H1 (cell line): Measurements from ENCODE around the gene CLASP2. TPM values are rescaled to one million over a fixed set of nuclear protein-coding genes. Genes with fewer than 3 reads are reported as not detected.

Source experiments
- CTCF ChIA-PET: fragments of 300-600 bp; sonication (Branson Sonifier 250); formaldehyde crosslinking; loops from one replicate; lab custom pipeline; 2021; ENCODE audit not compliant: partially characterized antibody; lab: Charles Lee
- POLR2A ChIA-PET: fragments of 300-600 bp; sonication (Branson Sonifier 250); formaldehyde crosslinking; loops from one replicate; lab custom pipeline; 2021; ENCODE audit warnings: inconsistent platforms; ENCODE audit not compliant: partially characterized antibody; lab: Charles Lee
- DNase-seq, 2 experiments: peaks; one replicate each; pipeline versions ENCODE4 v3.0.0 to v3.0.0-alpha.2; 2010 to 2022; ENCODE audit warnings: low spot score in 2 of 2, low read depth in 1 of 2, mixed read lengths in 1 of 2
- FAIRE-seq: peaks from 2 replicates; lab custom pipeline; 2011; peaks lifted over from hg19 to GRCh38; lab: Jason Lieb, UNC
- H2AFZ ChIP-seq: 2 replicates; pipeline ENCODE4 v1.8.1; 2012; ENCODE audit warnings: low read length, inconsistent platforms
- H2AK5ac ChIP-seq: 2 replicates; pipeline ENCODE4 v1.6.1; 2013; ENCODE audit warnings: low read depth, low read length
- H2BK120ac ChIP-seq: replicated peaks from 2 replicates; pipeline ENCODE3; 2013; ENCODE audit warnings: low read depth, low read length, inconsistent platforms
- H2BK12ac ChIP-seq: 2 replicates; pipeline ENCODE4 v1.6.1; 2013; ENCODE audit warnings: low read depth, low read length
- H2BK15ac ChIP-seq: 2 replicates; pipeline ENCODE4 v1.6.1; 2013; ENCODE audit warnings: low read length
- H2BK20ac ChIP-seq: 2 replicates; pipeline ENCODE4 v1.6.1; 2013; ENCODE audit warnings: low read length
- H2BK5ac ChIP-seq: 2 replicates; pipeline ENCODE4 v1.6.1; 2013; ENCODE audit warnings: low read depth, low read length
- H3K14ac ChIP-seq: 2 replicates; pipeline ENCODE4 v1.6.1; 2013; ENCODE audit warnings: inconsistent platforms; ENCODE audit not compliant: insufficient read length
- H3K18ac ChIP-seq: 2 replicates; pipeline ENCODE4 v1.6.1; 2013; ENCODE audit warnings: low read length; ENCODE audit errors: extremely low read depth
- H3K23ac ChIP-seq: 2 replicates; pipeline ENCODE4 v1.6.1; 2013; ENCODE audit warnings: inconsistent platforms; ENCODE audit not compliant: insufficient read length
- H3K23me2 ChIP-seq: 2 replicates; pipeline ENCODE4 v1.6.1; 2013; ENCODE audit warnings: low read depth, low read length
- H3K27ac ChIP-seq: 2 replicates; pipeline ENCODE4 v1.6.1; 2011; ENCODE audit warnings: low read depth, low read length, inconsistent platforms
- H3K27me3 ChIP-seq, 4 experiments: replicated peaks in 1 of 4; 1 replicate in 1 of 4; 2 replicates in 3 of 4; pipeline versions ENCODE4 v1.6.1 to v1.8.1; 2011 to 2013; ENCODE audit warnings: low read length in 3 of 4, mild to moderate bottlenecking in 3 of 4, inconsistent platforms in 2 of 4, mixed read lengths in 2 of 4, moderate library complexity in 1 of 4; ENCODE audit not compliant: control insufficient read depth in 3 of 4, insufficient read depth in 3 of 4; ENCODE audit errors: extremely low read depth in 1 of 4
- H3K36me3 ChIP-seq, 4 experiments: 2 replicates each; pipeline versions ENCODE4 v1.6.1 to v1.8.1; 2011 to 2013; ENCODE audit warnings: mild to moderate bottlenecking in 4 of 4, low read length in 3 of 4, moderate library complexity in 2 of 4, control low read depth in 1 of 4, inconsistent platforms in 1 of 4; ENCODE audit not compliant: insufficient read depth in 4 of 4, control insufficient read depth in 2 of 4
- H3K4ac ChIP-seq: replicated peaks from 2 replicates; pipeline ENCODE3; 2013; ENCODE audit warnings: low read length, low read depth, mixed read lengths, inconsistent platforms; ENCODE audit not compliant: insufficient read length
- H3K4me1 ChIP-seq, 4 experiments: replicated peaks in 1 of 4; 1 replicate in 1 of 4; 2 replicates in 3 of 4; pipeline versions ENCODE4 v1.6.1 to v1.8.1; 2011 to 2013; ENCODE audit warnings: low read length in 3 of 4, inconsistent platforms in 2 of 4, mixed read lengths in 1 of 4; ENCODE audit not compliant: insufficient read depth in 4 of 4, control insufficient read depth in 3 of 4
- H3K4me2 ChIP-seq, 2 experiments: 2 replicates each; pipeline versions ENCODE4 v1.6.1 to v1.8.1; 2011 to 2013; ENCODE audit warnings: low read depth in 2 of 2, low read length in 2 of 2, control low read depth in 1 of 2, inconsistent platforms in 1 of 2, mild to moderate bottlenecking in 1 of 2; ENCODE audit not compliant: insufficient read depth in 1 of 2
- H3K4me3 ChIP-seq, 4 experiments: fragments of 200-600, 300-600 bp in 1 of 4; sonication (generic), shearing (Covaris generic), sonication (Bioruptor Twin) in 1 of 4; 2 replicates each; pipeline versions ENCODE4 v1.5.1 to v1.8.1; 2011 to 2016; ENCODE audit warnings: low read length in 4 of 4, low read depth in 3 of 4, control low read depth in 2 of 4, inconsistent platforms in 2 of 4, mild to moderate bottlenecking in 2 of 4, mixed read lengths in 1 of 4, moderate library complexity in 1 of 4; ENCODE audit not compliant: insufficient read depth in 2 of 4; ENCODE audit errors: extremely low read depth in 1 of 4
- H3K56ac ChIP-seq: replicated peaks from 2 replicates; pipeline ENCODE3; 2013; ENCODE audit warnings: low read depth, mild to moderate bottlenecking, mixed read lengths, low read length, inconsistent platforms; ENCODE audit not compliant: insufficient read length
- H3K79me1 ChIP-seq: 2 replicates; pipeline ENCODE4 v1.6.1; 2013; ENCODE audit warnings: low read depth, low read length, control low read depth
- H3K79me2 ChIP-seq, 2 experiments: 2 replicates each; pipeline versions ENCODE4 v1.6.1 to v1.8.1; 2012 to 2013; ENCODE audit warnings: low read length in 2 of 2, mild to moderate bottlenecking in 2 of 2, inconsistent platforms in 1 of 2; ENCODE audit not compliant: insufficient read depth in 2 of 2, control insufficient read depth in 1 of 2
- H3K9ac ChIP-seq, 4 experiments: replicated peaks in 1 of 4; 1 replicate in 1 of 4; 2 replicates in 3 of 4; pipeline versions ENCODE4 v1.6.1 to v1.8.1; 2011 to 2013; ENCODE audit warnings: low read depth in 3 of 4, low read length in 3 of 4, control low read depth in 2 of 4, mild to moderate bottlenecking in 2 of 4, moderate library complexity in 2 of 4, inconsistent platforms in 1 of 4; ENCODE audit errors: extremely low read depth in 1 of 4
- H3K9me3 ChIP-seq, 2 experiments: 2 replicates each; pipeline versions ENCODE4 v1.6.1 to v1.8.1; 2012 to 2013; ENCODE audit warnings: mild to moderate bottlenecking in 2 of 2, moderate library complexity in 2 of 2, control low read depth in 1 of 2, inconsistent platforms in 1 of 2, low read depth in 1 of 2, low read length in 1 of 2, mixed read lengths in 1 of 2; ENCODE audit not compliant: insufficient read depth in 2 of 2
- H4K20me1 ChIP-seq, 2 experiments: replicated peaks in 1 of 2; 2 replicates each; pipeline versions ENCODE3 to v1.8.1; 2011 to 2013; ENCODE audit warnings: inconsistent platforms in 2 of 2, low read length in 2 of 2, mild to moderate bottlenecking in 1 of 2; ENCODE audit not compliant: insufficient read depth in 2 of 2, control insufficient read depth in 1 of 2
- H4K5ac ChIP-seq: 2 replicates; pipeline ENCODE4 v1.6.1; 2013; ENCODE audit warnings: low read length, low read depth, mixed read lengths, inconsistent platforms; ENCODE audit not compliant: insufficient read length
- H4K8ac ChIP-seq: 2 replicates; pipeline ENCODE4 v1.8.0; 2013; ENCODE audit warnings: mild to moderate bottlenecking, moderate library complexity, low read length, inconsistent platforms; ENCODE audit not compliant: insufficient read depth; ENCODE audit errors: extremely low read depth
- H4K91ac ChIP-seq: replicated peaks from 2 replicates; pipeline ENCODE3; 2013; ENCODE audit warnings: low read length, mixed read lengths, inconsistent platforms; ENCODE audit not compliant: insufficient read length
- BACH1 ChIP-seq: IDR thresholded peaks from 2 replicates; pipeline ENCODE4 v1.6.1; 2012; ENCODE audit warnings: low read length, improper control_type of control experiment
- BCL11A ChIP-seq, 2 experiments: IDR thresholded peaks; one replicate each; pipeline ENCODE4 v1.6.1; 2011; ENCODE audit warnings: low read depth in 2 of 2, low read length in 2 of 2, mild to moderate bottlenecking in 2 of 2
- EP300 ChIP-seq, 2 experiments: IDR thresholded peaks; 1 replicate in 1 of 2; 2 replicates in 1 of 2; pipeline ENCODE4 v1.6.1; 2011 to 2012; ENCODE audit warnings: low read depth in 2 of 2, low read length in 2 of 2, mild to moderate bottlenecking in 2 of 2, borderline replicate concordance in 1 of 2, inconsistent platforms in 1 of 2, moderate library complexity in 1 of 2
- ZNF274 ChIP-seq: IDR thresholded peaks from 2 replicates; pipeline ENCODE4 v1.7.0; 2012; ENCODE audit warnings: low read length, borderline replicate concordance; ENCODE audit errors: extremely low read depth
- WGBS, 2 experiments: shearing (Covaris generic) in 1 of 2; methylation state at CpG; one replicate each; pipeline versions ENCODE4 v1.1.6 to v1.1.7; 2013 to 2015; ENCODE audit warnings: low lambda C conversion rate in 2 of 2, mixed read lengths in 2 of 2, inconsistent platforms in 1 of 2, low coverage in 1 of 2, missing lambda C conversion rate in 1 of 2; ENCODE audit not compliant: insufficient replicate concordance in 2 of 2, insufficient coverage in 1 of 2, insufficient read length in 1 of 2; ENCODE audit errors: extremely low coverage in 1 of 2, missing lambda C conversion rate in 1 of 2; 5-methylcytosine and 5-hydroxymethylcytosine counted together
- polyA plus RNA-seq, 7 experiments: library from polyadenylated mRNA; depleted of rRNA in 3 of 7; stranded (reverse) in 5 of 7; unstranded in 2 of 7; fragments of >200 nt in 5 of 7; fragments of 200-250 nt in 2 of 7; gene quantifications; 1 replicate in 5 of 7; 2 replicates in 1 of 7; 4 replicates in 1 of 7; pipeline versions ENCODE4 v1.2.1 to v1.2.3, GENCODE V29; 2011 to 2013; ENCODE audit warnings: missing spikeins in 2 of 7, mixed read lengths in 2 of 7
- total RNA-seq: library from RNA; stranded (reverse); fragmentation: NEBNext Ultra II Directional; extraction: Animal tissue kit (Norgen Biotek cat#: 25700); gene quantifications from 2 replicates; pipeline ENCODE4 v1.2.1, GENCODE V29; 2021
- TF ChIP-seq, protein P1 (sequence below): IDR thresholded peaks from 2 replicates; pipeline ENCODE4 v1.6.1; 2012; ENCODE audit warnings: low read length, inconsistent platforms

CLASP2 gene
- total and polyA plus RNA-seq, 2 of the 8 experiments (the other 6 are each of a cell fraction or from before 2014, with no cell fraction given) = 21.7 to 58.0 TPM

DNA sequence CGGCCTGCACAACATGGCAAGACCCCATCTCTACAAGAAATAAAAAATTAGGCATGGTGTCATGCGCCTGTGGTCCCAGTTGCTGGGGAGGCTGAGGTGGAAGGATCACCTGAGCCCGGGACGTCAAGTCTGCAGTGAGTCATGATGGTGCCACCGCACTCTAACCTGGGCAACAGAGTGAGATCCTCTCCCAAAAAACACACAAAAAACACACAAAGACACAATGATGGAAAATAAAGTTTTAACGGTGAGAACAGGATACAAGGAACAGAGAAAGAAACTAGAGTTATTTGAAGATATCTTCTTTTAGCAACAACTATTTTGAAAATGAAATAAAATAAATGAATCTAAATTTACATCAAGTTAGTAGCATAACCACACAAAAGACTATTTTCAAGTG is 12.0 kb downstream of the CLASP2 start:
- H3K36me3 ChIP-seq = peaks cover 0 to 5% (median 2%) of the 10 kb centered on the region in 4 experiments; a peak in 2 of 8 replicates
- no peaks in the 10 kb centered on the region for H3K79me1 ChIP-seq
- no peaks in the 10 kb centered on the region; the same call in 1 of the 2 replicates for H3K23me2 ChIP-seq
- H3K27ac ChIP-seq = no peak overlapping the region
- no peak overlapping the region for H3K56ac ChIP-seq
- no peak overlapping the region for H4K5ac ChIP-seq
- H3K23ac ChIP-seq = no peak overlapping the region
- no peaks in the 10 kb centered on the region for H3K27me3 ChIP-seq
- no peak overlapping the region for H2BK5ac ChIP-seq
- DNase-seq = no peak
- no peaks in the 10 kb centered on the region for H4K20me1 ChIP-seq
- H2BK120ac ChIP-seq = no peak overlapping the region
- TF ChIP-seq, protein P1, sequence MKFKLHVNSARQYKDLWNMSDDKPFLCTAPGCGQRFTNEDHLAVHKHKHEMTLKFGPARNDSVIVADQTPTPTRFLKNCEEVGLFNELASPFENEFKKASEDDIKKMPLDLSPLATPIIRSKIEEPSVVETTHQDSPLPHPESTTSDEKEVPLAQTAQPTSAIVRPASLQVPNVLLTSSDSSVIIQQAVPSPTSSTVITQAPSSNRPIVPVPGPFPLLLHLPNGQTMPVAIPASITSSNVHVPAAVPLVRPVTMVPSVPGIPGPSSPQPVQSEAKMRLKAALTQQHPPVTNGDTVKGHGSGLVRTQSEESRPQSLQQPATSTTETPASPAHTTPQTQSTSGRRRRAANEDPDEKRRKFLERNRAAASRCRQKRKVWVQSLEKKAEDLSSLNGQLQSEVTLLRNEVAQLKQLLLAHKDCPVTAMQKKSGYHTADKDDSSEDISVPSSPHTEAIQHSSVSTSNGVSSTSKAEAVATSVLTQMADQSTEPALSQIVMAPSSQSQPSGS = no peak
- TF ChIP-seq EP300 (IDR thresholded peaks at IDR 0.05; ENCODE audit: borderline replicate concordance in 1 of 2, low read depth in 2 of 2, low read length in 2 of 2) (no peak), BACH1 (no peak), ZNF274 (no peak), BCL11A (IDR thresholded peaks at IDR 0.05; ENCODE audit: low read depth in 2 of 2, low read length in 2 of 2) (no peak)
- H2BK12ac ChIP-seq = no peak overlapping the region
- H4K91ac ChIP-seq = no peak overlapping the region
- H3K4me2 ChIP-seq = no peak overlapping the region
- no peak overlapping the region for H2BK20ac ChIP-seq
- H2AK5ac ChIP-seq = no peak overlapping the region
- no peaks in the 10 kb centered on the region for H3K4me1 ChIP-seq
- ChIA-PET CTCF (interaction anchor here (0.9 kb wide), 1 partner anchor 81 kb away, joined by 3 read pairs; no protein-coding TSS in a partner anchor), POLR2A (no interaction called here)
- no peak overlapping the region for H3K4me3 ChIP-seq
- H3K79me2 ChIP-seq = peaks cover 8 to 94% of the 10 kb centered on the region in 2 experiments
- H3K14ac ChIP-seq = no peak overlapping the region
- no peak overlapping the region for H3K4ac ChIP-seq
- no peak overlapping the region for H4K8ac ChIP-seq
- H3K9me3 ChIP-seq = peaks cover 11 to 17% of the 10 kb centered on the region in 2 experiments; a peak in 3 of 4 replicates
- H3K9ac ChIP-seq = no peak overlapping the region
- no peak overlapping the region for H2BK15ac ChIP-seq
- H3K18ac ChIP-seq = no peak overlapping the region
- no peak overlapping the region for H2AFZ ChIP-seq
- 87% methylated on average over 6 of the region's 6 CpGs; no CpG with 5 or more reads in 1 of the 2 experiments for WGBS, 2 experiments
- no peak for FAIRE-seq
